ENCODE data around the gene B4GALT2.

GRCh38 chr1:43982241-43982640 lies 3.2 kb downstream of the B4GALT2 start:
- no peak for TF ChIP-seq CTCF (IDR thresholded peaks at IDR 0.05; ENCODE audit: extremely low read depth in 1 of 2, insufficient read depth in 1 of 2, low read depth in 1 of 2, low read length in 2 of 2)
- TF ChIP-seq POLR2A (IDR thresholded peaks at IDR 0.05; ENCODE audit: low read depth, low read length): no peak
- no peak for TF ChIP-seq EZH2 (IDR thresholded peaks at IDR 0.05; ENCODE audit: borderline replicate concordance, low read depth, low read length, severe bottlenecking)
- TF ChIP-seq POLR2AphosphoS5 (IDR thresholded peaks at IDR 0.05; ENCODE audit: insufficient read depth, low read depth, low read length): no peak
- no peak for TF ChIP-seq GATA2 (IDR thresholded peaks at IDR 0.05; ENCODE audit: insufficient read depth, insufficient read length, low read depth, low read length)
- TF ChIP-seq MAX (IDR thresholded peaks at IDR 0.05; ENCODE audit: insufficient read depth, insufficient read length): no peak

Measured in endothelial cell of umbilical vein (primary cell).